Tibial nerve (tissue), 4 donors: ENCODE results near the gene DLGAP1.

Experiments used
- EP300 ChIP-seq, 2 donors: sonication (generic); formaldehyde crosslinking; IDR thresholded peaks; one replicate each; pipeline ENCODE4 v1.6.1; 2017; ENCODE audit warnings: antibody characterized with exemption in 2 of 2, mild to moderate bottlenecking in 1 of 2
- TF ChIP-seq, protein P1 (sequence below), 5 experiments: fragments of 200-600 bp in 3 of 5; fragments of 450-650 bp in 2 of 5; sonication (generic) in 3 of 5; IDR thresholded peaks; one replicate each; pipeline ENCODE4 v1.5.1; 2016 to 2019; ENCODE audit warnings: antibody characterized with exemption in 5 of 5, mild to moderate bottlenecking in 3 of 5, moderate library complexity in 2 of 5

DNA sequence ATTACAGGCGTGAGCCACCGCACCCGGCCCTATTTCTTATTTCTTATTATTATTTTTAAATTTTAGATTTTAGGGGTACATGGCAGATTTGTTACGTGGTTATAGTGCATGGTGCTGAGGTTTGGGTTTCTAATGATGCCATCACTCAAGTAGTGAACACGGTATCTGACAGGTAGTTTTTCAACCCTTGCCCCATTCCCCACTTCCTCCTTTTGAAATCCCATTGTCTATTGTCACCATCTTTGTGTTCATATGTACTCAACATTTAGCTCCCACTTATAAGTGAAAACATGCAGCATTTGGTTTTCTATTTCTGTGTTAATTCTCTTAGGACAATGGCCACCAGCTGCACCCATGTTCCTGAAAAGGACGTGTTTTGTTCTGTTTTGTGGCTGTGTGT is 965.6 kb downstream of the DLGAP1 start:
- TF ChIP-seq, protein P1, sequence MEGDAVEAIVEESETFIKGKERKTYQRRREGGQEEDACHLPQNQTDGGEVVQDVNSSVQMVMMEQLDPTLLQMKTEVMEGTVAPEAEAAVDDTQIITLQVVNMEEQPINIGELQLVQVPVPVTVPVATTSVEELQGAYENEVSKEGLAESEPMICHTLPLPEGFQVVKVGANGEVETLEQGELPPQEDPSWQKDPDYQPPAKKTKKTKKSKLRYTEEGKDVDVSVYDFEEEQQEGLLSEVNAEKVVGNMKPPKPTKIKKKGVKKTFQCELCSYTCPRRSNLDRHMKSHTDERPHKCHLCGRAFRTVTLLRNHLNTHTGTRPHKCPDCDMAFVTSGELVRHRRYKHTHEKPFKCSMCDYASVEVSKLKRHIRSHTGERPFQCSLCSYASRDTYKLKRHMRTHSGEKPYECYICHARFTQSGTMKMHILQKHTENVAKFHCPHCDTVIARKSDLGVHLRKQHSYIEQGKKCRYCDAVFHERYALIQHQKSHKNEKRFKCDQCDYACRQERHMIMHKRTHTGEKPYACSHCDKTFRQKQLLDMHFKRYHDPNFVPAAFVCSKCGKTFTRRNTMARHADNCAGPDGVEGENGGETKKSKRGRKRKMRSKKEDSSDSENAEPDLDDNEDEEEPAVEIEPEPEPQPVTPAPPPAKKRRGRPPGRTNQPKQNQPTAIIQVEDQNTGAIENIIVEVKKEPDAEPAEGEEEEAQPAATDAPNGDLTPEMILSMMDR (IDR thresholded peaks at IDR 0.05) = no peak
- no peak for TF ChIP-seq EP300 (IDR thresholded peaks at IDR 0.05)
